ENCODE data around the gene ESR2.

ESR2 gene

DNA sequence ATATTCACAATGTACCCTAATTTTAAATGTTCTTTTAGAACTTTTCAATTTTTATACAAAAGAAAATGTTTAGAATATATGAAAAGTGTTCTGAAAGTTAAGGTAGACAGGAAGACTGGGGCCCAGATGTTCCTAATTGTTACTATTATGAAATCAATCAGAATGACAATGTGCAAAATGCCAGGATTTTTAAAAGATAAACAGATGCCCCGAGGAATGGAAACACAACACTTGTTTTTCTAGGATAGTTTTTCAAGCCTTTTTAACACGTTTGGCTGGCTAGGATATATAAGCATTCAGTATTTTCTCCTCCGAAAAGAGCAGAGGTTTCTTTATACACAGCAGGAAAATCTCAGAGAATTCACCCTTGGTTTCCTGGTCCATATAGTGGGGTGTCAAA, 106.8 kb downstream of the ESR2 start:
- no peak overlapping the region for H3K23ac ChIP-seq (ENCODE audit: low read depth, low read length, poor library complexity)
- H3K27me3 ChIP-seq (ENCODE audit: control insufficient read depth in 3 of 3, insufficient read depth in 3 of 3, low read depth in 1 of 3, low read length in 3 of 3) = peaks cover 0 to 2% (median 0%) of the 10 kb centered on the region in 3 experiments
- no peak overlapping the region for H4K91ac ChIP-seq (ENCODE audit: low read depth, low read length, poor library complexity)
- H2BK5ac ChIP-seq (ENCODE audit: low read length) = no peak overlapping the region
- H2BK12ac ChIP-seq (ENCODE audit: low read length) = no peak overlapping the region
- no peak overlapping the region for H3K27ac ChIP-seq (replicated peaks; ENCODE audit: low read length)
- no peak overlapping the region for H2BK15ac ChIP-seq (ENCODE audit: low read length)
- H3K9me3 ChIP-seq (replicated peaks in 1 of 2; ENCODE audit: control insufficient read depth in 2 of 2, insufficient read depth in 1 of 2, low read depth in 1 of 2, low read length in 2 of 2) = peaks cover 4 to 6% of the 10 kb centered on the region in 2 donors
- WGBS, 2 donors (ENCODE audit: extremely low coverage in 2 of 2, insufficient read length in 2 of 2, insufficient replicate concordance in 1 of 2) = no CpG with 5 or more reads among the region's 3 CpGs
- no peak overlapping the region for H4K8ac ChIP-seq (ENCODE audit: low read depth, low read length)
- no peak overlapping the region for H3K4me2 ChIP-seq (ENCODE audit: insufficient read depth, low read length, poor library complexity, severe bottlenecking)
- peaks cover 17 to 69% of the 10 kb centered on the region in 2 donors for H3K36me3 ChIP-seq (replicated peaks in 1 of 2; ENCODE audit: control insufficient read depth in 2 of 2, insufficient read depth in 2 of 2, low read length in 2 of 2)
- no peak overlapping the region for H2BK120ac ChIP-seq (ENCODE audit: low read depth, low read length)
- no peak overlapping the region for H2AK5ac ChIP-seq (ENCODE audit: low read depth, low read length)
- no peak overlapping the region for H3K4me3 ChIP-seq (ENCODE audit: low read length in 2 of 2)
- H3K4me1 ChIP-seq (ENCODE audit: control insufficient read depth in 2 of 2, insufficient read depth in 1 of 2, low read depth in 1 of 2, low read length in 2 of 2) = peaks cover 0 to 5% of the 10 kb centered on the region in 2 donors
- H3K4ac ChIP-seq (ENCODE audit: low read length) = no peak overlapping the region
- H2AFZ ChIP-seq (ENCODE audit: low read length) = no peak overlapping the region
- H3K14ac ChIP-seq (ENCODE audit: low read length) = no peak overlapping the region
- no peaks in the 10 kb centered on the region for H3K79me1 ChIP-seq (ENCODE audit: low read depth, low read length)
- no peak overlapping the region for H3K18ac ChIP-seq (ENCODE audit: low read length)
- no peak for DNase-seq (ENCODE audit: low spot score)
- no peak overlapping the region for H3K9ac ChIP-seq (ENCODE audit: low read depth, low read length, poor library complexity)

GRCh38 chr14:64186231-64187129, 107.7 kb downstream of the ESR2 start:
- no peak overlapping the region for H3K4me3 ChIP-seq (ENCODE audit: low read length in 2 of 2)

DNA sequence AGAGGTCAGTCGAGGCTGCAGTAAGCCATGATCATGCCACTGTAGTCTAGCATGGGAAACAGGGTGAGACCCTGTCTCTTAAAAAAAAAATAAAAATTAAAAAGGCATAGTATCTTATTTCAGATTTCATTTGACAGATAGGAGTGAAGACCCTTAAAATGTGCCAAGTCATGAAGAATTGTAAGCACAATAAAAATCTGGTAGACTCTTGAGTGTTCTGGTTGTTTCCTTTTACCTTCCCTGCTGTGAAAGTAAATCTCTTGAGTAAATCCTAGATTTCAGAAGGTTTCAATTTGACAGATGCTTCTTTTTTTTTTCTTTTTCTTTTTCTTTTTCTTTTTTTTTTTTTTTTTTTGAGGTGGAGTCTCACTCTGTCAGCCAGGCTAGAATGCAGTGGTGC, 109.0 kb downstream of the ESR2 start:
- no CpG with 5 or more reads among the region's 1 CpG for WGBS, 2 donors (ENCODE audit: extremely low coverage in 2 of 2, insufficient read length in 2 of 2, insufficient replicate concordance in 1 of 2)
- DNase-seq (ENCODE audit: low spot score) = no peak
- Histone ChIP-seq H3K18ac (ENCODE audit: low read length) (no peak overlapping the region), H4K8ac (ENCODE audit: low read depth, low read length) (no peak overlapping the region), H3K14ac (ENCODE audit: low read length) (no peak overlapping the region), H3K36me3 (replicated peaks in 1 of 2; ENCODE audit: control insufficient read depth in 2 of 2, insufficient read depth in 2 of 2, low read length in 2 of 2) (peaks cover 14 to 69% of the 10 kb centered on the region in 2 donors), H2BK12ac (ENCODE audit: low read length) (no peak overlapping the region), H2BK120ac (ENCODE audit: low read depth, low read length) (no peak overlapping the region), H3K79me1 (ENCODE audit: low read depth, low read length) (no peaks in the 10 kb centered on the region), H2AK5ac (ENCODE audit: low read depth, low read length) (no peak overlapping the region), H3K4me2 (ENCODE audit: insufficient read depth, low read length, poor library complexity, severe bottlenecking) (no peak overlapping the region), H2BK5ac (ENCODE audit: low read length) (no peak overlapping the region), H4K91ac (ENCODE audit: low read depth, low read length, poor library complexity) (no peak overlapping the region), H3K27ac (replicated peaks; ENCODE audit: low read length) (no peak overlapping the region), H3K27me3 (ENCODE audit: control insufficient read depth in 3 of 3, insufficient read depth in 3 of 3, low read depth in 1 of 3, low read length in 3 of 3) (peaks cover 0 to 2% (median 0%) of the 10 kb centered on the region in 3 experiments), H3K4me1 (ENCODE audit: control insufficient read depth in 2 of 2, insufficient read depth in 1 of 2, low read depth in 1 of 2, low read length in 2 of 2) (peaks cover 0 to 6% of the 10 kb centered on the region in 2 donors), H2BK15ac (ENCODE audit: low read length) (no peak overlapping the region), H3K4ac (ENCODE audit: low read length) (no peak overlapping the region), H2AFZ (ENCODE audit: low read length) (no peak overlapping the region), H3K4me3 (ENCODE audit: low read length in 2 of 2) (no peak overlapping the region), H3K23ac (ENCODE audit: low read depth, low read length, poor library complexity) (no peak overlapping the region), H3K9me3 (replicated peaks in 1 of 2; ENCODE audit: control insufficient read depth in 2 of 2, insufficient read depth in 1 of 2, low read depth in 1 of 2, low read length in 2 of 2) (peaks cover 4 to 8% of the 10 kb centered on the region in 2 donors), H3K9ac (ENCODE audit: low read depth, low read length, poor library complexity) (no peak overlapping the region)

More at GRCh38 chr14:64186231-64187129, 107.7 kb downstream of the ESR2 start:
- Histone ChIP-seq H3K4me1 (ENCODE audit: control insufficient read depth in 2 of 2, insufficient read depth in 1 of 2, low read depth in 1 of 2, low read length in 2 of 2) (peaks cover 0 to 6% of the 10 kb centered on the region in 2 donors), H4K8ac (ENCODE audit: low read depth, low read length) (no peak overlapping the region), H2BK120ac (ENCODE audit: low read depth, low read length) (no peak overlapping the region), H2BK12ac (ENCODE audit: low read length) (no peak overlapping the region), H3K27me3 (ENCODE audit: control insufficient read depth in 3 of 3, insufficient read depth in 3 of 3, low read depth in 1 of 3, low read length in 3 of 3) (peaks cover 0 to 2% (median 0%) of the 10 kb centered on the region in 3 experiments), H4K91ac (ENCODE audit: low read depth, low read length, poor library complexity) (no peak overlapping the region), H3K14ac (ENCODE audit: low read length) (no peak overlapping the region), H2AFZ (ENCODE audit: low read length) (no peak overlapping the region), H3K9ac (ENCODE audit: low read depth, low read length, poor library complexity) (no peak overlapping the region), H3K4ac (ENCODE audit: low read length) (no peak overlapping the region), H3K23ac (ENCODE audit: low read depth, low read length, poor library complexity) (no peak overlapping the region), H2BK5ac (ENCODE audit: low read length) (no peak overlapping the region), H2AK5ac (ENCODE audit: low read depth, low read length) (no peak overlapping the region), H2BK15ac (ENCODE audit: low read length) (no peak overlapping the region), H3K79me1 (ENCODE audit: low read depth, low read length) (no peaks in the 10 kb centered on the region), H3K18ac (ENCODE audit: low read length) (no peak overlapping the region), H3K9me3 (replicated peaks in 1 of 2; ENCODE audit: control insufficient read depth in 2 of 2, insufficient read depth in 1 of 2, low read depth in 1 of 2, low read length in 2 of 2) (peaks cover 4 to 8% of the 10 kb centered on the region in 2 donors), H3K27ac (replicated peaks; ENCODE audit: low read length) (peak overlapping the region; percentile 81), H3K36me3 (replicated peaks in 1 of 2; ENCODE audit: control insufficient read depth in 2 of 2, insufficient read depth in 2 of 2, low read length in 2 of 2) (peaks cover 19 to 68% of the 10 kb centered on the region in 2 donors), H3K4me2 (ENCODE audit: insufficient read depth, low read length, poor library complexity, severe bottlenecking) (peak overlapping the region; percentile 66)
- WGBS, 2 donors (ENCODE audit: extremely low coverage in 2 of 2, insufficient read length in 2 of 2, insufficient replicate concordance in 1 of 2) = no CpG with 5 or more reads among the region's 12 CpGs
- DNase-seq (ENCODE audit: low spot score) = peak; percentile 57

GRCh38 chr14:64184103-64184729, 110.0 kb downstream of the ESR2 start:
- DNase-seq (ENCODE audit: low spot score) = no peak
- no peak overlapping the region for H2AFZ ChIP-seq (ENCODE audit: low read length)
- WGBS, 2 donors (ENCODE audit: extremely low coverage in 2 of 2, insufficient read length in 2 of 2, insufficient replicate concordance in 1 of 2) = no CpG with 5 or more reads among the region's 7 CpGs

More at GRCh38 chr14:64184103-64184729, 110.0 kb downstream of the ESR2 start:
- peaks cover 0 to 2% (median 0%) of the 10 kb centered on the region in 3 experiments for H3K27me3 ChIP-seq (ENCODE audit: control insufficient read depth in 3 of 3, insufficient read depth in 3 of 3, low read depth in 1 of 3, low read length in 3 of 3)
- H2AK5ac ChIP-seq (ENCODE audit: low read depth, low read length) = no peak overlapping the region
- peak overlapping the region in 1 of 2 donors; percentile 27 for H3K4me3 ChIP-seq (ENCODE audit: low read length in 2 of 2)
- no peaks in the 10 kb centered on the region for H3K79me1 ChIP-seq (ENCODE audit: low read depth, low read length)
- no peak overlapping the region for H3K4ac ChIP-seq (ENCODE audit: low read length)
- no peak overlapping the region for H2BK5ac ChIP-seq (ENCODE audit: low read length)
- no peak overlapping the region for H3K23ac ChIP-seq (ENCODE audit: low read depth, low read length, poor library complexity)
- no peak overlapping the region for H2BK12ac ChIP-seq (ENCODE audit: low read length)
- H3K18ac ChIP-seq (ENCODE audit: low read length) = no peak overlapping the region
- H3K36me3 ChIP-seq (replicated peaks in 1 of 2; ENCODE audit: control insufficient read depth in 2 of 2, insufficient read depth in 2 of 2, low read length in 2 of 2) = peaks cover 12 to 69% of the 10 kb centered on the region in 2 donors
- H3K27ac ChIP-seq (replicated peaks; ENCODE audit: low read length) = no peak overlapping the region
- no peak overlapping the region for H4K8ac ChIP-seq (ENCODE audit: low read depth, low read length)
- H2BK15ac ChIP-seq (ENCODE audit: low read length) = no peak overlapping the region
- H3K4me1 ChIP-seq (ENCODE audit: control insufficient read depth in 2 of 2, insufficient read depth in 1 of 2, low read depth in 1 of 2, low read length in 2 of 2) = peaks cover 0 to 6% of the 10 kb centered on the region in 2 donors
- no peak overlapping the region for H3K9ac ChIP-seq (ENCODE audit: low read depth, low read length, poor library complexity)
- H3K14ac ChIP-seq (ENCODE audit: low read length) = no peak overlapping the region
- H2BK120ac ChIP-seq (ENCODE audit: low read depth, low read length) = no peak overlapping the region
- H3K9me3 ChIP-seq (replicated peaks in 1 of 2; ENCODE audit: control insufficient read depth in 2 of 2, insufficient read depth in 1 of 2, low read depth in 1 of 2, low read length in 2 of 2) = peaks cover 4 to 8% of the 10 kb centered on the region in 2 donors
- H4K91ac ChIP-seq (ENCODE audit: low read depth, low read length, poor library complexity) = no peak overlapping the region
- H3K4me2 ChIP-seq (ENCODE audit: insufficient read depth, low read length, poor library complexity, severe bottlenecking) = no peak overlapping the region

Measured in neuronal stem cell (in vitro differentiated cells).